BE2C (cell line): ENCODE measurements around the gene ZRANB1.

ENCODE experiments used
- DNase-seq: peaks from one replicate; pipeline ENCODE4 v3.0.0-alpha.2; 2020
- H3K27me3 ChIP-seq: fragments of 250-450 bp; sonication (Bioruptor Pico); 2 replicates; pipeline ENCODE4 v1.5.1; 2020; ENCODE audit warnings: mild to moderate bottlenecking
- H3K36me3 ChIP-seq: fragments of 250-450 bp; sonication (Bioruptor Pico); 2 replicates; pipeline ENCODE4 v1.5.1; 2020; ENCODE audit warnings: mild to moderate bottlenecking
- H3K4me1 ChIP-seq: fragments of 250-450 bp; sonication (Bioruptor Pico); 2 replicates; pipeline ENCODE4 v1.5.1; 2020
- H3K4me3 ChIP-seq: 2 replicates; pipeline ENCODE4 v1.5.1; 2011; ENCODE audit warnings: low read depth, low read length
- H3K9me3 ChIP-seq: fragments of 250-450 bp; sonication (Bioruptor Pico); 2 replicates; pipeline ENCODE4 v1.5.1; 2020
- CTCF ChIP-seq: IDR thresholded peaks from 2 replicates; pipeline ENCODE4 v1.5.1; 2012; ENCODE audit warnings: mild to moderate bottlenecking, low read depth, low read length

Gene ZRANB1

GRCh38 chr10:124974131-124974530, 32.2 kb downstream of the ZRANB1 start:
- Histone ChIP-seq H3K36me3 (peaks cover 9% of the 10 kb centered on the region), H3K9me3 (no peaks in the 10 kb centered on the region), H3K4me1 (peaks cover 2% of the 10 kb centered on the region; the same call in 1 of the 2 replicates), H3K27me3 (no peaks in the 10 kb centered on the region), H3K4me3 (no peak overlapping the region)
- DNase-seq, result no peak
- TF ChIP-seq CTCF, result no peak

GRCh38 chr10:124975977-124976514, 34.1 kb downstream of the ZRANB1 start:
- DNase-seq, result no peak
- Histone ChIP-seq H3K27me3 (no peaks in the 10 kb centered on the region), H3K4me1 (peaks cover 3% of the 10 kb centered on the region; the same call in 1 of the 2 replicates), H3K9me3 (no peaks in the 10 kb centered on the region), H3K36me3 (peaks cover 14% of the 10 kb centered on the region), H3K4me3 (no peak overlapping the region)
- TF ChIP-seq CTCF, result no peak

GRCh38 chr10:124977161-124977560, 35.2 kb downstream of the ZRANB1 start:
- peaks cover 20% of the 10 kb centered on the region for H3K36me3 ChIP-seq
- H3K9me3 ChIP-seq, result no peaks in the 10 kb centered on the region
- peaks cover 3% of the 10 kb centered on the region; the same call in 1 of the 2 replicates for H3K4me1 ChIP-seq
- no peaks in the 10 kb centered on the region for H3K27me3 ChIP-seq
- no peak overlapping the region for H3K4me3 ChIP-seq
- DNase-seq, result no peak
- no peak for TF ChIP-seq CTCF

- DNase-seq, result no peak
- Histone ChIP-seq H3K36me3 (peaks cover 22% of the 10 kb centered on the region), H3K4me1 (peaks cover 3% of the 10 kb centered on the region; the same call in 1 of the 2 replicates), H3K4me3 (no peak overlapping the region), H3K9me3 (no peaks in the 10 kb centered on the region), H3K27me3 (no peaks in the 10 kb centered on the region)
- TF ChIP-seq CTCF, result no peak
Observed at GRCh38 chr10:124977648-124978375, 35.9 kb downstream of the ZRANB1 start.

- TF ChIP-seq CTCF, result no peak
- Histone ChIP-seq H3K27me3 (no peaks in the 10 kb centered on the region), H3K4me3 (no peak overlapping the region), H3K9me3 (no peaks in the 10 kb centered on the region), H3K36me3 (peaks cover 22% of the 10 kb centered on the region), H3K4me1 (peaks cover 3% of the 10 kb centered on the region; the same call in 1 of the 2 replicates)
- DNase-seq, result no peak
Observed at GRCh38 chr10:124978376-124978725, 36.4 kb downstream of the ZRANB1 start.

GRCh38 chr10:124983321-124983720, 41.4 kb downstream of the ZRANB1 start:
- H3K27me3 ChIP-seq, result no peaks in the 10 kb centered on the region
- DNase-seq, result no peak
- TF ChIP-seq CTCF, result no peak
- peaks cover 3% of the 10 kb centered on the region; the same call in 1 of the 2 replicates for H3K4me1 ChIP-seq
- no peak overlapping the region for H3K4me3 ChIP-seq
- no peaks in the 10 kb centered on the region for H3K9me3 ChIP-seq
- peaks cover 33% of the 10 kb centered on the region for H3K36me3 ChIP-seq
